ENCODE measurements around the gene SEMG1. TPM values are rescaled to one million over a fixed set of nuclear protein-coding genes. Genes with fewer than 3 reads are reported as not detected.
A peak's percentile ranks its signal among the peaks of the same experiment; 100 is the strongest.

SEMG1 gene
- not detected in 2 replicates for total RNA-seq (2014; rRNA removed; shearing (Covaris generic))
- polyA plus RNA-seq (2015; cell fraction: cytosol; rRNA removed): not detected in 2 replicates
- polyA plus RNA-seq (2015; cell fraction: nucleus; rRNA removed): not detected in 2 replicates

- in situ Hi-C loops (cut with HindIII; ENCODE audit: low pct_unique_long_range_greater_than_20kb, low sequenced_read_pairs): no loop called here
- no peak for DNase-seq (ENCODE audit: low read depth, low spot score)
These were observed at the start of gene SEMG1 for GRCh38 chr20:45206725-45207124. SEMG1 (plus strand) TSS chr20:45207033; CDS start chr20:45207054, 21 bp downstream.

DNA sequence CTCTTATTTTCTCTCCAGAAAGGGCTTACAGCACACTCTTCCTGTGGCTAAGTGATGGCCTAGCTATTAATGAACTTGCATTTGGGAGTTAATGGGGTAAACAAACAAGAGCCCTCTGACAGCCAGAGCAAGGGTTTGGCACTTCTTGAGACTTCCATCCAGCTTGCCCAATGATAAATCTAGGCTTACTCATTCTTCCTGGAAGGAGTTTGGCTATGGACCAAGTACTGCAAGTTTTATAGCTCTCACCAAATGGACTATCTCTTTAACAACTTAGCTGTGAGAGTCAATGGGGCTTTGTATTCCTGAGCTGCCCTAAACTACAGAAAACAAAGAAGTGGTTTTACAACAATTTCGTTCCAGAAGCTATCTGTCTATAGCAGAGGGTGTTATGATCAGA, 48.9 kb upstream of the SEMG1 start:
- DNase-seq (ENCODE audit: low read depth, low spot score): peak; percentile 98
- in situ Hi-C loops (cut with HindIII; ENCODE audit: low pct_unique_long_range_greater_than_20kb, low sequenced_read_pairs): no loop called here

GRCh38 chr20:45163083-45163803, 43.6 kb upstream of the SEMG1 start:
- DNase-seq (ENCODE audit: low read depth, low spot score): no peak

DNA sequence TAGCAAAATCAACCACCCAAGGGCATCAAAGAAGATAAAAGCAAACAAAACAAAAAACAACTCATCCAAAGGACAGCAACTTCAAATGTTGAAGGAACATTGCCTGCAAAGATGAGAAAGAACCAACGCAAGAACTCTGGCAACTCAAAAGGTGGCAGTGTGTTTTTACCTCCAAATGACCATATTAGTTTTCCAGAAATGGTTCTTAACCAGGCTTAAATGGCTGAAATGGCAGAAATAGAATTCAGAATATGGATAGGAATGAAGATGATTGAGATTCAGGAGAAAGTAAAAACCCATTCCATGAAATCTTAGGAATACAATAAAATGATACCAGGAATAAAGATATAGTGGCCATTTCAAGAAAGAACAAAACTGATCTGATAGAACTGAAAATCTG, 41.9 kb upstream of the SEMG1 start:
- DNase-seq (ENCODE audit: low read depth, low spot score): no peak
- in situ Hi-C loops (cut with HindIII; ENCODE audit: low pct_unique_long_range_greater_than_20kb, low sequenced_read_pairs): no loop called here

More at GRCh38 chr20:45163083-45163803, 43.6 kb upstream of the SEMG1 start:
- in situ Hi-C loops (cut with HindIII; ENCODE audit: low pct_unique_long_range_greater_than_20kb, low sequenced_read_pairs): no loop called here

- in situ Hi-C loops (cut with HindIII; ENCODE audit: low pct_unique_long_range_greater_than_20kb, low sequenced_read_pairs): no loop called here
- DNase-seq (ENCODE audit: low read depth, low spot score): no peak
These were observed 33.3 kb upstream of the SEMG1 start for GRCh38 chr20:45173522-45173921.

DNA sequence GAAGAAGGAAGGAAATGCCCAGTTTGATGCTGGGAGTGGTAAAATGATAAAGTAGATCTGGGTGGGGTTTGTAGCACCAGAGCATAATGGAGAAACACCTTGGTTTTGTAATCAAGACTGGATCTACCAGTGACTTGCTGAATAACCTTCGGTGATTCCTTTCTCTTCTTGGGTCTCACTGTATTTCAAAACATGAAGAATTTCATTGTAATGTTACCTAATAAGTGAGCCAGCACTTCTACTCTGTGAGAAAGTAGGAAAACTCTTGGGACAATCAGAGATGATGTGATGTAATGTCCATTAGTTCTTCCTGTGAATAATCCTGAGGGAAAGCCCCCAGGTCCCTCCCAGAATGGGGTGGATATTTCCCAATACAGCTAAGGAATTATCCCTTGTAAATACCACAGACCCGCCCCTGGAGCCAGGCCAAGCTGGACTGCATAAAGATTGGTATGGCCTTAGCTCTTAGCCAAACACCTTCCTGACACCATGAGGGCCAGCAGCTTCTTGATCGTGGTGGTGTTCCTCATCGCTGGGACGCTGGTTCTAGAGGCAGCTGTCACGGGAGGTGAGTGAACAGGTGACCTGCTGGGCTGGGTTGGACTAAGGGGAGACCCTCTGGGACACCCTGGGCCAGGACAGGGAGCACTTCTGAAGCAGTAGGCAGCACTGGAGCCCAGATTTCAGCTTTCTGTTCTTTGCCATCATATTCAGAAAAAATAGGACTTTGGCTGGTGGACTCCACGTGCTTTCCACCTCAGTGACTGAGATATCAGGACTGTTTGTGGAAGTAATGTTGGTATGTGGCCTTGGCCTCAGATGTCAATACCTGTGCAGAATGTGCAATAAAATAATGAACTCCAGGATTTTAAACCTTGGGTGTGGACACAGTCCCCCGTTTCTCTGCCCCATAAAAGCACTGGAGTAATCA, 32.1 kb upstream of the SEMG1 start, which contains the start of gene PI3:
Gene PI3 (plus strand): TSS at position 469 of the 931 bp plus-strand sequence. CDS start 21 bp downstream, at position 490.
- in situ Hi-C loops (cut with HindIII; ENCODE audit: low pct_unique_long_range_greater_than_20kb, low sequenced_read_pairs): no loop called here

DNA sequence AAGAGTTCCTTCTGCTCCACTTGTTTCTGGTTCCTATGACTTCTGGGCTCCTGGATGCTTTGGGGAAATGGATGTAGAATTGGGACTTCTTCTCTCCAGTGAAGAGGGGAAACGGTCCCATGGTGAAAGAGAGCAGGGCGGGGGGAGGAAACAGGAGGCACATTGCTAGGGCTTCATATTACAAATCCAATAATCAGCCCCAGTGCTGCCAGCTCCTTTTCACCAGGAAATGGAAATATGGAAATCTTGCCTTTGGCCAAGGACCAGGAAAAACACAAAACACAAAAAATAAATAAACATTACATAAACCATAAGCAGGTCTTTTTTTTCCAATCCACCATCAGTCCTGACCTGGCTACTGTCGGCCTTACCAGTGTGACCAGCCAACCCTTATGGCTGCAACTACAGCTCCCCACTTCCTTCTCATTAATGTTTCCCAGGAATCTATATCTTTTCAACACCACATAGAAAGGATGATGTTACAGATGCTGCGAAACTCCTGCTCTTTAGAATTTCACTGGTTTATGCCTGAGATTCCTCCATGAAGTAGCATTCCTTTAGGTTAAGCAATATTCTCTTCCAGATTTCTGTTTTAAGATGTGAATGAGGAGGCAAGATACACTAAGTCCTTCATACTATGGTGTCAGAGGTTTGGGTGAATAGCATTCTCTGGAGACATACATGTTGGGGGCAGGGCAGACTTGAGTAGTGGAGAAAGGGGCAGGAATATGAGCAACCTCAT, 30.1 kb upstream of the SEMG1 start:
- in situ Hi-C loops (cut with HindIII; ENCODE audit: low pct_unique_long_range_greater_than_20kb, low sequenced_read_pairs): no loop called here
- DNase-seq (ENCODE audit: low read depth, low spot score): no peak

More for the DNA sequence above, 32.1 kb upstream of the SEMG1 start, which contains the start of gene PI3:
- no peak for DNase-seq (ENCODE audit: low read depth, low spot score)

- in situ Hi-C loops (cut with HindIII; ENCODE audit: low pct_unique_long_range_greater_than_20kb, low sequenced_read_pairs): no loop called here
- no peak for DNase-seq (ENCODE audit: low read depth, low spot score)
These were observed 27.7 kb upstream of the SEMG1 start for GRCh38 chr20:45179166-45179565.

DNA sequence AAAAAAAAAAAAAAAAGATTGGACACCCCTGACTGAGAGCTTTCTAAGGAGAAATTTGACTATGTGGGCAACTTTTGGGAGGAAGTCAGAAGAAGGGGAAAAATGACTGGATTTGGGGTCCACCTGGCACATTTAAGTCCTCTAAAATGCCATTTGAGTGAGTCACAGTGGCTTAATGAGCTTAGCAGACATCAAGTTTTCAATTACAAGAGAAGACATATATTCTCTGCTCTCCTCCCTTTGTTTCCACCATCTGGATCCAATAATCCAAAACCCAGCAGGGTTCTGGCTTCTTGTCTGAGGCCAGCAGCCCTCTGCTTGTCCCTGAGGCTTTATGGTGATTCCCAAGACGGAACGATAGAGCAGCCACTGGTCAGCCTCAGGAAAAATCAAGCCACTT, 25.2 kb upstream of the SEMG1 start:
- DNase-seq (ENCODE audit: low read depth, low spot score): no peak
- in situ Hi-C loops (cut with HindIII; ENCODE audit: low pct_unique_long_range_greater_than_20kb, low sequenced_read_pairs): no loop called here

DNA sequence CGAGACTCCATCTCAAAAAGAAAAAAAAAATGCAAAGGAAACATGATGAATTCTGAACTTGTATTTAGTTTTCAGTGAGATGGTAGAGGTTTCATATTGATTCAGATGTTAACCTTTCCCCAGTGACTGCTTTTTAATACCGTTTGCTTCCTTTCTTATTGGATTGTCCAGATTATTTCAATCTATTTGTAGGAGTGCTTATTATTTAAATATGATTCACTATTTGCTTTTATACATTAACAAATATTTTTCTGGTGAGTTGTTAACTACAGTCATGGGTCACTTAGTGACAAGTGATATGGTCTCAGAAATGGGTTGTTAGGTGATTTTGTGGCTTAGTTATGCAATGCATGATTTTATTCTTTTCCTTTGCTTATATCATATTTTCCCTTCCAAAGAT, 23.7 kb upstream of the SEMG1 start:
- DNase-seq (ENCODE audit: low read depth, low spot score): no peak
- in situ Hi-C loops (cut with HindIII; ENCODE audit: low pct_unique_long_range_greater_than_20kb, low sequenced_read_pairs): no loop called here

DNA sequence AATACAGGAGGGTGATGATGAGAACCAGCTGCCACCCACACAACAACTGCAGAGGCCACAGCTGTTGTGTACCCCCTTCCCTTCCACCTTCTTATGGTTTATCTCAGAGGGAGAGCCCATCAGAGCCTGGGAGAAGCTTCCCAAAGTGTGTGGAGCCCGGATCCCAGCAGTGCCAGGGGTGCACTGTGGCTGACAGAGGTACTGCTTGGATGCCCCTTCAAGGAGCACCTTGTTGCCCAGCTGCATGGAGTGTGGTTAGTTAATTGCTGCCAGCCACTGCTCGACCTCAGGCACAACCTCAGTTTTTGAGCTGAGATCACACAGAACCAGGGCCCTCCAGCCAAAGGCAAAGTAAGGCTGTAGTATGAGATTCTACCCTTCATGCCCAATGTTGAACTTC, 19.1 kb upstream of the SEMG1 start:
- DNase-seq (ENCODE audit: low read depth, low spot score): no peak
- in situ Hi-C loops (cut with HindIII; ENCODE audit: low pct_unique_long_range_greater_than_20kb, low sequenced_read_pairs): no loop called here

GRCh38 chr20:45189067-45189609, 17.7 kb upstream of the SEMG1 start:
- in situ Hi-C loops (cut with HindIII; ENCODE audit: low pct_unique_long_range_greater_than_20kb, low sequenced_read_pairs): no loop called here

GRCh38 chr20:45189861-45190260, 17.0 kb upstream of the SEMG1 start:
- in situ Hi-C loops (cut with HindIII; ENCODE audit: low pct_unique_long_range_greater_than_20kb, low sequenced_read_pairs): no loop called here
- no peak for DNase-seq (ENCODE audit: low read depth, low spot score)

More at GRCh38 chr20:45189067-45189609, 17.7 kb upstream of the SEMG1 start:
- DNase-seq (ENCODE audit: low read depth, low spot score): no peak

- no peak for DNase-seq (ENCODE audit: low read depth, low spot score)
- in situ Hi-C loops (cut with HindIII; ENCODE audit: low pct_unique_long_range_greater_than_20kb, low sequenced_read_pairs): no loop called here
These were observed 14.9 kb upstream of the SEMG1 start for GRCh38 chr20:45191926-45192325.

- no peak for DNase-seq (ENCODE audit: low read depth, low spot score)
- in situ Hi-C loops (cut with HindIII; ENCODE audit: low pct_unique_long_range_greater_than_20kb, low sequenced_read_pairs): no loop called here
These were observed 13.5 kb upstream of the SEMG1 start for GRCh38 chr20:45193331-45193730.

DNA sequence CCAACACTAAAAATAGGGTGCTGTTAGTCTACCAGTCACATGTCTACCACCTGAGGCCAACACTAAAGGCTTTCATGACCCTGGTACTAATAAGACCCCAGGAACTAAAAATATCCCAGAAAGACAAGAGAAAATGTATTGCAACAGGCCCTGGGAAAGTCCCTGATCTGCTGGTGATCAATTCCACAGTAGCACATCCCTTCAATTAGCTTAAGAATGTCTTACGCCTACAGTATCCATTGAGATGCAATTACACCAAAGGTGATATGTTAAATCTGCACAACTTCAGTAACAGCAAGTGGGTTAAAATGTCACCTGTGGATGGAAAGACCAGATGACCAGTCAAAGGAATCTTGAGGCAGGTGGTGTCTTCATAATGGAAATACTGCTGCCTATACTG, 3.1 kb downstream of the SEMG1 start:
- in situ Hi-C loops (cut with HindIII; ENCODE audit: low pct_unique_long_range_greater_than_20kb, low sequenced_read_pairs): no loop called here
- DNase-seq (ENCODE audit: low read depth, low spot score): no peak
